AG04449 (cell line): Measurements from ENCODE around the gene LRP1B.

Experiments used
- CTCF ChIA-PET: fragments of 350-600 bp; formaldehyde crosslinking; extraction: SDS; loops from one replicate; lab custom pipeline; 2021; ENCODE audit warnings: antibody characterized with exemption; lab: Yijun Ruan, JAX
- POLR2A ChIA-PET: fragments of 400-600, 350-600 bp; formaldehyde crosslinking; extraction: SDS; loops from one replicate; lab custom pipeline; 2020; ENCODE audit warnings: antibody characterized with exemption, inconsistent platforms; lab: Yijun Ruan, JAX
- DNase-seq: peaks from one replicate; pipeline ENCODE4 v3.0.0-alpha.2; 2010; ENCODE audit warnings: low read depth, low spot score
- H3K4me3 ChIP-seq: 2 replicates; pipeline ENCODE4 v1.5.1; 2011; ENCODE audit warnings: low read depth, mild to moderate bottlenecking, control low read depth, low read length
- CTCF ChIP-seq: IDR thresholded peaks from one replicate; pipeline ENCODE4 v1.5.1; 2011; ENCODE audit warnings: mild to moderate bottlenecking, moderate library complexity, low read length, control low read depth, inconsistent platforms; ENCODE audit not compliant: insufficient read depth; ENCODE audit errors: missing control alignments

LRP1B gene

GRCh38 chr2:141271346-141271745, 859.5 kb downstream of the LRP1B start:
- POLR2A ChIA-PET, result no interaction called here
- H3K4me3 ChIP-seq, result no peak overlapping the region
- no peak for DNase-seq
- TF ChIP-seq CTCF, result no peak
- CTCF ChIA-PET, result no interaction called here

GRCh38 chr2:141264848-141265247, 866.0 kb downstream of the LRP1B start:
- TF ChIP-seq CTCF, result no peak
- ChIA-PET POLR2A (no interaction called here), CTCF (no interaction called here)
- DNase-seq, result no peak
- H3K4me3 ChIP-seq, result no peak overlapping the region

- no peak overlapping the region for H3K4me3 ChIP-seq
- ChIA-PET POLR2A (no interaction called here), CTCF (no interaction called here)
- DNase-seq, result no peak
- no peak for TF ChIP-seq CTCF
These were observed 869.9 kb downstream of the LRP1B start for GRCh38 chr2:141260911-141261310.

- TF ChIP-seq CTCF, result no peak
- DNase-seq, result no peak
- no peak overlapping the region for H3K4me3 ChIP-seq
- ChIA-PET CTCF (no interaction called here), POLR2A (no interaction called here)
These were observed 871.1 kb downstream of the LRP1B start for GRCh38 chr2:141259683-141260082.

- DNase-seq, result no peak
- no peak overlapping the region for H3K4me3 ChIP-seq
- ChIA-PET POLR2A (no interaction called here), CTCF (no interaction called here)
- no peak for TF ChIP-seq CTCF
These were observed 888.8 kb downstream of the LRP1B start for GRCh38 chr2:141242008-141242407.

GRCh38 chr2:141226560-141226959, 904.3 kb downstream of the LRP1B start:
- ChIA-PET CTCF (no interaction called here), POLR2A (no interaction called here)
- no peak overlapping the region for H3K4me3 ChIP-seq
- no peak for TF ChIP-seq CTCF
- DNase-seq, result no peak
